Stomach (tissue), 4 donors: ENCODE data around the gene TRAPPC6A.

Experiments
- CTCF ChIP-seq, 7 experiments: fragments of 450-650 bp in 4 of 7; fragments of 200-600 bp in 3 of 7; sonication (generic) in 3 of 7; IDR thresholded peaks; one replicate each; pipeline ENCODE4 v1.5.1; 2016 to 2019; ENCODE audit warnings: antibody characterized with exemption in 7 of 7, control low read depth in 2 of 7, mild to moderate bottlenecking in 1 of 7
- EP300 ChIP-seq: sonication (generic); formaldehyde crosslinking; IDR thresholded peaks from one replicate; pipeline ENCODE4 v1.6.1; 2017; ENCODE audit warnings: antibody characterized with exemption
- POLR2A ChIP-seq, 4 donors: fragments of 450-650 bp; IDR thresholded peaks; one replicate each; pipeline ENCODE4 v1.6.1; 2016; ENCODE audit warnings: antibody characterized with exemption in 4 of 4, control low read depth in 2 of 4, mild to moderate bottlenecking in 1 of 4, moderate library complexity in 1 of 4
- POLR2AphosphoS5 ChIP-seq, 3 donors: sonication (generic); formaldehyde crosslinking; IDR thresholded peaks; one replicate each; pipeline ENCODE4 v1.6.1; 2016; ENCODE audit warnings: antibody characterized with exemption in 3 of 3

GRCh38 chr19:45191375-45191774, 13.3 kb upstream of the TRAPPC6A start:
- TF ChIP-seq POLR2A (IDR thresholded peaks at IDR 0.05) (no peak), CTCF (IDR thresholded peaks at IDR 0.05) (no peak), POLR2AphosphoS5 (IDR thresholded peaks at IDR 0.05) (no peak), EP300 (no peak)
